ENCODE results near the gene ARX. TPM values are rescaled to one million over a fixed set of nuclear protein-coding genes. Genes with fewer than 3 reads are reported as not detected.

The ARX gene
- total RNA-seq, 2 donors from 2014 or later: 0.09 TPM; not detected in 1

DNA sequence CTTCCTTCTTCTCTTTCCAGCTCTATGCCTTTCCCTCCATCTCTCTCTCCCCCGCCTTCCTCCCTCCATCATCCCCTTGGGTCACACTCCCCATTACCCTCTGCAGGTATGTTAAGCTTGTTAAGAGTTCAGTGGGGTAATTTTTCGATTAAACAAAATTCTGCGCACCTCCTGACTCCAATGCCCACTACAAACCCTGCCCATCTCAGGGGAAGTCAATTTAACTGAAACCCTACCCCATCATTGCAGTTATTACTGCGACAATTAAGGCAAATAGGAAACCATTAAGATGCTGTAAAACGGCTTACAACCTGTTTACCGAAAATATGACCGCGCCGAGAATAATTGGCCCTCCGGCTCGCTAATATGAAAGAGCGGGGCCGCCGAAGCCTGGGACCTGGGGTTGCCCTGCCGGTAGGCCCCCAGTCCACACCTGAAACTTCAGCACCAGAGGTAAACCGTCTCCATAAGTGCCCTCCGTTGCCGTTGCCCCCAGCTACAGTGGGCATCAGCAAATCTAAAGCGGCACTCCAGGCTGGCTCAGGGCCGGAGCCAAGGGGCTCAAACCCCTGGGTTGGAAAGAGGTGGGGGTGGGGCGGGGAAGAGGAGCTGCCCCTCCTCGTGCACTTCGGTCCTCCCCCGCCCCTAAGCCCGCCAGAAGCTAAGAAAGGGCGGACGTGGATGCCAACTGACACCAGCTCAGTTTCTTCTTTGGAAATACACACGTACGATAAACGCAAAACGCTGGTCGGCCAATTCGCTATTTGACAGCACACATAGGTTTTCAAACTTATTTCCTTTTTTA lies 4.8 kb downstream of the ARX start:
- 8% methylated on average over 32 of the region's 33 CpGs; no CpG with 5 or more reads in 1 of the 2 experiments for WGBS, 2 experiments (ENCODE audit: insufficient coverage in 1 of 2, insufficient read length in 1 of 2)
- no peak for DNase-seq
- peaks cover 13% of the 10 kb centered on the region for H3K4me1 Mint-ChIP-seq
- Histone ChIP-seq H3K27ac (ENCODE audit: low read depth, low read length) (no peak overlapping the region), H3K4me3 (ENCODE audit: low read length) (no peak overlapping the region), H3K9ac (ENCODE audit: extremely low read depth, low read length, poor library complexity, severe bottlenecking) (no peak overlapping the region), H3K27me3 (ENCODE audit: control insufficient read depth, insufficient read depth, low read length, poor library complexity, severe bottlenecking) (peaks cover 98% of the 10 kb centered on the region), H3K4me1 (ENCODE audit: control insufficient read depth, insufficient read depth, low read length) (no peaks in the 10 kb centered on the region), H3K36me3 (ENCODE audit: control insufficient read depth, insufficient read depth, low read length) (no peaks in the 10 kb centered on the region), H3K9me3 (ENCODE audit: control insufficient read depth, low read length) (no peaks in the 10 kb centered on the region)
- no peaks in the 10 kb centered on the region for H3K36me3 Mint-ChIP-seq (ENCODE audit: low read depth)
- no peaks in the 10 kb centered on the region for H3K9me3 Mint-ChIP-seq
- no peak overlapping the region for H3K4me3 Mint-ChIP-seq
- peaks cover 95% of the 10 kb centered on the region for H3K27me3 Mint-ChIP-seq (ENCODE audit: insufficient read depth)
- TF ChIP-seq CTCF (conservative IDR thresholded peaks at IDR 0.05): no peak
- no peak overlapping the region for H3K27ac Mint-ChIP-seq

GRCh38 chrX:25009407-25009806 lies 6.4 kb downstream of the ARX start:
- Histone ChIP-seq H3K9ac (ENCODE audit: extremely low read depth, low read length, poor library complexity, severe bottlenecking) (no peak overlapping the region), H3K27me3 (ENCODE audit: control insufficient read depth, insufficient read depth, low read length, poor library complexity, severe bottlenecking) (peaks cover 98% of the 10 kb centered on the region), H3K27ac (ENCODE audit: low read depth, low read length) (no peak overlapping the region), H3K4me1 (ENCODE audit: control insufficient read depth, insufficient read depth, low read length) (no peaks in the 10 kb centered on the region), H3K4me3 (ENCODE audit: low read length) (no peak overlapping the region), H3K36me3 (ENCODE audit: control insufficient read depth, insufficient read depth, low read length) (no peaks in the 10 kb centered on the region), H3K9me3 (ENCODE audit: control insufficient read depth, low read length) (no peaks in the 10 kb centered on the region)
- Mint-ChIP-seq H3K4me3 (no peak overlapping the region), H3K4me1 (peaks cover 16% of the 10 kb centered on the region), H3K27me3 (ENCODE audit: insufficient read depth) (peaks cover 94% of the 10 kb centered on the region), H3K27ac (no peak overlapping the region), H3K36me3 (ENCODE audit: low read depth) (no peaks in the 10 kb centered on the region), H3K9me3 (no peaks in the 10 kb centered on the region)
- no peak for DNase-seq
- TF ChIP-seq CTCF (conservative IDR thresholded peaks at IDR 0.05): no peak
- 20 to 22% methylated on average over 2 to 7 of the region's 7 CpGs for WGBS, 2 experiments (ENCODE audit: insufficient coverage in 1 of 2, insufficient read length in 1 of 2)

GRCh38 chrX:25007059-25008053 lies 8.4 kb downstream of the ARX start:
- no peak overlapping the region for H3K27ac Mint-ChIP-seq
- Histone ChIP-seq H3K36me3 (ENCODE audit: control insufficient read depth, insufficient read depth, low read length) (no peaks in the 10 kb centered on the region), H3K4me1 (ENCODE audit: control insufficient read depth, insufficient read depth, low read length) (no peaks in the 10 kb centered on the region), H3K27me3 (ENCODE audit: control insufficient read depth, insufficient read depth, low read length, poor library complexity, severe bottlenecking) (peaks cover 98% of the 10 kb centered on the region), H3K9me3 (ENCODE audit: control insufficient read depth, low read length) (no peaks in the 10 kb centered on the region), H3K4me3 (ENCODE audit: low read length) (no peak overlapping the region), H3K27ac (ENCODE audit: low read depth, low read length) (no peak overlapping the region), H3K9ac (ENCODE audit: extremely low read depth, low read length, poor library complexity, severe bottlenecking) (no peak overlapping the region)
- WGBS, 2 experiments (ENCODE audit: insufficient coverage in 1 of 2, insufficient read length in 1 of 2): 1 to 80% methylated on average over 1 to 56 of the region's 64 CpGs
- TF ChIP-seq CTCF (conservative IDR thresholded peaks at IDR 0.05): no peak
- peaks cover 96% of the 10 kb centered on the region for H3K27me3 Mint-ChIP-seq (ENCODE audit: insufficient read depth)
- no peaks in the 10 kb centered on the region for H3K9me3 Mint-ChIP-seq
- H3K4me1 Mint-ChIP-seq: peaks cover 25% of the 10 kb centered on the region
- peak; percentile 86 for DNase-seq
- no peaks in the 10 kb centered on the region for H3K36me3 Mint-ChIP-seq (ENCODE audit: low read depth)
- H3K4me3 Mint-ChIP-seq: peak overlapping the region; percentile 42

Measured in endodermal cell (in vitro differentiated cells).